A549 (cell line): Measurements from ENCODE around the gene GPAM.

ENCODE experiments used
- BHLHE40 ChIP-seq: IDR thresholded peaks from 2 replicates; pipeline ENCODE4 v1.6.1; 2012; ENCODE audit warnings: low read depth, low read length, inconsistent platforms
- CTCF ChIP-seq: fragments of >200 bp; sonication (Bioruptor Twin); formaldehyde crosslinking; IDR thresholded peaks from 3 replicates; pipeline ENCODE4 v1.5.1; 2016
- E2F6 ChIP-seq: IDR thresholded peaks from 2 replicates; pipeline ENCODE4 v1.6.1; 2012; ENCODE audit warnings: low read depth, borderline replicate concordance
- EHMT2 ChIP-seq: fragments of 200-600 bp; sonication (generic); IDR thresholded peaks from 2 replicates; pipeline ENCODE4 v1.6.1; 2016; ENCODE audit warnings: antibody characterized with exemption, low read depth, mild to moderate bottlenecking, moderate library complexity
- MAX ChIP-seq: IDR thresholded peaks from 2 replicates; pipeline ENCODE4 v1.6.1; 2012
- RAD21 ChIP-seq, 2 experiments: fragments of >200 bp in 1 of 2; sonication (Bioruptor Twin) in 1 of 2; formaldehyde crosslinking in 1 of 2; IDR thresholded peaks in 1 of 2; conservative IDR thresholded peaks in 1 of 2; 2 replicates in 1 of 2; 3 replicates in 1 of 2; pipeline ENCODE4 v1.6.1; 2012 to 2018; ENCODE audit warnings: inconsistent platforms in 1 of 2
- ZC3H11A ChIP-seq: fragments of 450-650 bp; IDR thresholded peaks from 2 replicates; pipeline ENCODE4 v1.6.1; 2014; ENCODE audit warnings: antibody characterized with exemption, mild to moderate bottlenecking

- TF ChIP-seq MAX (no peak), CTCF (no peak), EHMT2 (no peak), BHLHE40 (no peak), RAD21 (conservative IDR thresholded peaks at IDR 0.05 in 1 of 2, IDR thresholded peaks at IDR 0.05 in 1 of 2) (no peak), E2F6 (no peak), ZC3H11A (no peak)
Measured at GRCh38 chr10:112226439-112227248, 43.1 kb upstream of the GPAM start.
